Loucy (cell line): ENCODE results near the gene ANXA6.

ENCODE experiments used
- H2AFZ ChIP-seq: fragments of 200-600 bp; sonication (generic); 2 replicates; pipeline ENCODE4 v1.6.0; 2016; ENCODE audit warnings: antibody characterized with exemption, mild to moderate bottlenecking, low read length, moderate library complexity
- H3F3A ChIP-seq: fragments of 200-600 bp; 2 replicates; pipeline ENCODE4 v1.6.0; 2016; ENCODE audit warnings: antibody characterized with exemption, low read depth, mild to moderate bottlenecking
- H3K27me3 ChIP-seq: fragments of 200-600 bp; sonication (generic); 2 replicates; pipeline ENCODE4 v1.6.1; 2014; ENCODE audit warnings: low read length, mild to moderate bottlenecking; ENCODE audit not compliant: insufficient read depth, poor library complexity, severe bottlenecking
- H3K36me3 ChIP-seq: fragments of 200-600 bp; sonication (generic); 2 replicates; pipeline ENCODE4 v1.6.1; 2016; ENCODE audit warnings: low read length; ENCODE audit not compliant: insufficient read depth
- H3K4me1 ChIP-seq: fragments of 200-600 bp; sonication (generic); 2 replicates; pipeline ENCODE4 v1.5.1; 2014; ENCODE audit warnings: low read length, mild to moderate bottlenecking; ENCODE audit not compliant: insufficient read depth, poor library complexity, severe bottlenecking
- H3K4me2 ChIP-seq: fragments of 200-600 bp; sonication (generic); 2 replicates; pipeline ENCODE4 v1.6.0; 2014; ENCODE audit warnings: antibody characterized with exemption, low read length, low read depth, mild to moderate bottlenecking; ENCODE audit not compliant: poor library complexity, severe bottlenecking
- H3K4me3 ChIP-seq: fragments of 200-600 bp; sonication (generic); 2 replicates; pipeline ENCODE4 v1.5.1; 2014; ENCODE audit warnings: low read length, mild to moderate bottlenecking, mixed read lengths; ENCODE audit not compliant: poor library complexity, severe bottlenecking
- H3K79me2 ChIP-seq: fragments of 200-600 bp; sonication (generic); 2 replicates; pipeline ENCODE4 v1.6.1; 2014; ENCODE audit warnings: low read length; ENCODE audit not compliant: insufficient read depth
- H3K9ac ChIP-seq: fragments of 200-600 bp; sonication (generic); 2 replicates; pipeline ENCODE4 v1.6.0; 2014; ENCODE audit warnings: mild to moderate bottlenecking, low read depth, low read length, moderate library complexity; ENCODE audit not compliant: poor library complexity, severe bottlenecking
- H3K9me2 ChIP-seq: fragments of 200-600 bp; sonication (generic); replicated peaks from 2 replicates; pipeline ENCODE4 v1.6.1; 2016; ENCODE audit warnings: low read depth, low read length, mixed read lengths
- H3K9me3 ChIP-seq: fragments of 200-600 bp; sonication (generic); 2 replicates; pipeline ENCODE4 v1.6.1; 2014; ENCODE audit warnings: mild to moderate bottlenecking, antibody characterized with exemption, low read length, low read depth; ENCODE audit not compliant: insufficient read depth
- H4K20me1 ChIP-seq: fragments of 200-600 bp; sonication (generic); 2 replicates; pipeline ENCODE4 v1.6.0; 2014; ENCODE audit warnings: antibody characterized with exemption, low read length, mild to moderate bottlenecking; ENCODE audit not compliant: insufficient read depth, poor library complexity, severe bottlenecking
- CTCF ChIP-seq: fragments of 200-600 bp; sonication (generic); conservative IDR thresholded peaks from 2 replicates; pipeline ENCODE4 v1.5.1; 2014; ENCODE audit warnings: mild to moderate bottlenecking, antibody characterized with exemption, low read length
- EZH2phosphoT487 ChIP-seq: fragments of 200-600 bp; IDR thresholded peaks from 2 replicates; pipeline ENCODE4 v1.6.1; 2018; ENCODE audit warnings: antibody characterized with exemption, mild to moderate bottlenecking, moderate library complexity, borderline replicate concordance

Gene ANXA6

GRCh38 chr5:151095341-151096000 lies 62.1 kb downstream of the ANXA6 start:
- no peak overlapping the region for H2AFZ ChIP-seq

GRCh38 chr5:151094852-151095245 lies 62.7 kb downstream of the ANXA6 start:
- no peaks in the 10 kb centered on the region; the same call in 1 of the 2 replicates for H3F3A ChIP-seq
- no peak overlapping the region for H3K4me2 ChIP-seq
- no peak overlapping the region for H2AFZ ChIP-seq
- H3K9ac ChIP-seq = peak overlapping the region; percentile 7
- no peaks in the 10 kb centered on the region for H4K20me1 ChIP-seq
- peaks cover 59% of the 10 kb centered on the region for H3K4me1 ChIP-seq
- H3K4me3 ChIP-seq = no peak overlapping the region
- no peaks in the 10 kb centered on the region for H3K79me2 ChIP-seq
- H3K36me3 ChIP-seq = no peaks in the 10 kb centered on the region
- H3K27me3 ChIP-seq = no peaks in the 10 kb centered on the region
- no peaks in the 10 kb centered on the region for H3K9me3 ChIP-seq
- TF ChIP-seq CTCF = no peak
- TF ChIP-seq EZH2phosphoT487 = no peak
- H3K9me2 ChIP-seq = no peaks in the 10 kb centered on the region

More at GRCh38 chr5:151095341-151096000, 62.1 kb downstream of the ANXA6 start:
- TF ChIP-seq CTCF = no peak
- no peak for TF ChIP-seq EZH2phosphoT487
- Histone ChIP-seq H3K4me2 (no peak overlapping the region), H3K4me3 (no peak overlapping the region), H3K36me3 (peaks cover 4% of the 10 kb centered on the region; the same call in 1 of the 2 replicates), H4K20me1 (no peaks in the 10 kb centered on the region), H3K9ac (peak overlapping the region; percentile 7), H3K9me3 (no peaks in the 10 kb centered on the region), H3F3A (no peaks in the 10 kb centered on the region; the same call in 1 of the 2 replicates), H3K79me2 (no peaks in the 10 kb centered on the region), H3K27me3 (no peaks in the 10 kb centered on the region), H3K9me2 (no peaks in the 10 kb centered on the region), H3K4me1 (peaks cover 64% of the 10 kb centered on the region)

- H3K9me3 ChIP-seq = no peaks in the 10 kb centered on the region
- peak overlapping the region; percentile 41 for H3K9ac ChIP-seq
- H4K20me1 ChIP-seq = no peaks in the 10 kb centered on the region
- H2AFZ ChIP-seq = no peak overlapping the region
- peaks cover 55% of the 10 kb centered on the region for H3K4me1 ChIP-seq
- peak overlapping the region; percentile 70 for H3K4me2 ChIP-seq
- H3K36me3 ChIP-seq = no peaks in the 10 kb centered on the region
- H3F3A ChIP-seq = no peaks in the 10 kb centered on the region; the same call in 1 of the 2 replicates
- no peaks in the 10 kb centered on the region for H3K27me3 ChIP-seq
- peak overlapping the region; percentile 41 for H3K4me3 ChIP-seq
- TF ChIP-seq CTCF (no peak), EZH2phosphoT487 (no peak)
- no peaks in the 10 kb centered on the region for H3K79me2 ChIP-seq
- H3K9me2 ChIP-seq = no peaks in the 10 kb centered on the region
These were observed 63.3 kb downstream of the ANXA6 start for GRCh38 chr5:151094030-151094851.
